ENCODE results near the gene PAM16. TPM values are rescaled to one million over a fixed set of nuclear protein-coding genes. Genes with fewer than 3 reads are reported as not detected.

PAM16 gene
- total RNA-seq, 3 donors from 2014 or later = 31.9 to 35.8 (median 32.6) TPM

- Histone ChIP-seq H3K9me3 (no peaks in the 10 kb centered on the region), H3K36me3 (ENCODE audit: low read depth) (peaks cover 3% of the 10 kb centered on the region)
- DNase-seq = no peak
Measured at GRCh38 chr16:4359914-4360313, 8.8 kb upstream of the PAM16 start.

GRCh38 chr16:4358831-4359561 is 7.9 kb upstream of the PAM16 start:
- ATAC-seq (peak; percentile 68), DNase-seq (peak; percentile 66 to 73 (median 71))
- Histone ChIP-seq H3K36me3 (ENCODE audit: low read depth) (peaks cover 3% of the 10 kb centered on the region), H3K9me3 (no peaks in the 10 kb centered on the region), H3K4me3 (no peak overlapping the region), H3K4me1 (ENCODE audit: low read depth) (no peaks in the 10 kb centered on the region)
- intact Hi-C loops (cut with DNase I, micrococcal nuclease) = loop anchor here (5.0 kb wide), 1 partner anchor 43 kb away; no protein-coding TSS in a partner anchor
- TF ChIP-seq CTCF (IDR thresholded peaks at IDR 0.05) = peak; percentile 85

More at GRCh38 chr16:4359914-4360313, 8.8 kb upstream of the PAM16 start:
- no peak for TF ChIP-seq CTCF (IDR thresholded peaks at IDR 0.05)
- Histone ChIP-seq H3K4me1 (ENCODE audit: low read depth) (no peaks in the 10 kb centered on the region), H3K4me3 (no peak overlapping the region)
- no peak for ATAC-seq
- intact Hi-C loops (cut with DNase I, micrococcal nuclease) = loop anchor here (5.0 kb wide), 1 partner anchor 42 kb away; no protein-coding TSS in a partner anchor

- DNase-seq = no peak
- intact Hi-C loops (cut with DNase I, micrococcal nuclease) = loop anchor here (5.0 kb wide), 1 partner anchor 44 kb away; no protein-coding TSS in a partner anchor
Measured at GRCh38 chr16:4358236-4358635, 7.1 kb upstream of the PAM16 start.

GRCh38 chr16:4356820-4357219 is 5.7 kb upstream of the PAM16 start:
- TF ChIP-seq CTCF (IDR thresholded peaks at IDR 0.05) = no peak
- Histone ChIP-seq H3K9me3 (no peaks in the 10 kb centered on the region), H3K4me1 (ENCODE audit: low read depth) (no peaks in the 10 kb centered on the region), H3K36me3 (ENCODE audit: low read depth) (no peaks in the 10 kb centered on the region), H3K4me3 (no peak overlapping the region)
- intact Hi-C loops (cut with DNase I, micrococcal nuclease) = loop anchor here (5.0 kb wide), 1 partner anchor 45 kb away; no protein-coding TSS in a partner anchor
- DNase-seq (no peak), ATAC-seq (no peak)

More at GRCh38 chr16:4358236-4358635, 7.1 kb upstream of the PAM16 start:
- H3K4me3 ChIP-seq = no peak overlapping the region
- ATAC-seq = no peak
- no peaks in the 10 kb centered on the region for H3K9me3 ChIP-seq
- no peak for TF ChIP-seq CTCF (IDR thresholded peaks at IDR 0.05)
- peaks cover 3% of the 10 kb centered on the region for H3K36me3 ChIP-seq (ENCODE audit: low read depth)
- no peaks in the 10 kb centered on the region for H3K4me1 ChIP-seq (ENCODE audit: low read depth)

GRCh38 chr16:4354512-4355409 is 3.6 kb upstream of the PAM16 start:
- TF ChIP-seq CTCF (IDR thresholded peaks at IDR 0.05) = no peak
- Histone ChIP-seq H3K36me3 (ENCODE audit: low read depth) (no peaks in the 10 kb centered on the region), H3K9me3 (no peaks in the 10 kb centered on the region), H3K4me1 (ENCODE audit: low read depth) (peaks cover 6% of the 10 kb centered on the region), H3K4me3 (no peak overlapping the region)
- no peak for DNase-seq
- intact Hi-C loops (cut with DNase I, micrococcal nuclease) = loop anchor here (5.0 kb wide), 1 partner anchor 48 kb away; no protein-coding TSS in a partner anchor
- ATAC-seq = no peak

All from mucosa of descending colon (tissue), 3 donors.